PC-9 (cell line): ENCODE measurements around the gene DR1. TPM values are rescaled to one million over a fixed set of nuclear protein-coding genes. Genes with fewer than 3 reads are reported as not detected.

Experiments
- BruUV-seq: library from RNA; stranded (reverse); fragments of 400-500 nt; replicated peaks from 2 replicates; lab custom pipeline; 2021; lab: Mats Ljungman, UMichigan
- CTCF ChIA-PET: fragments of 300-600 bp; sonication (Branson Sonifier 250); formaldehyde crosslinking; loops from one replicate; lab custom pipeline; 2022; ENCODE audit warnings: antibody characterized with exemption; lab: Charles Lee
- POLR2A ChIA-PET: fragments of 300-600 bp; sonication (Branson Sonifier 250); formaldehyde crosslinking; loops from one replicate; lab custom pipeline; 2022; ENCODE audit warnings: antibody characterized with exemption; ENCODE audit not compliant: unreplicated experiment; lab: Charles Lee
- DNase-seq, 2 experiments: peaks; one replicate each; pipeline versions ENCODE4 v3.0.0 to v3.0.0-alpha.2; 2015 to 2022; ENCODE audit warnings: mixed read lengths in 1 of 2
- H2AFZ ChIP-seq: fragments of 200-600 bp; sonication (generic); 2 replicates; pipeline ENCODE4 v1.8.1; 2017; ENCODE audit warnings: antibody characterized with exemption
- H3F3A ChIP-seq: fragments of 200-600 bp; sonication (generic); 2 replicates; pipeline ENCODE4 v1.8.1; 2017; ENCODE audit warnings: antibody characterized with exemption, mild to moderate bottlenecking, low read depth; ENCODE audit not compliant: insufficient read depth
- H3K27ac ChIP-seq: fragments of 200-600 bp; sonication (generic); 2 replicates; pipeline ENCODE4 v1.6.1; 2016; ENCODE audit warnings: mixed run types
- H3K27me3 ChIP-seq: fragments of 200-600 bp; sonication (generic); 2 replicates; pipeline ENCODE4 v1.6.1; 2016; ENCODE audit warnings: low read depth, mixed run types; ENCODE audit not compliant: insufficient read depth
- H3K36me3 ChIP-seq: fragments of 200-600 bp; sonication (generic); 2 replicates; pipeline ENCODE4 v1.6.1; 2016; ENCODE audit warnings: low read depth, mixed run types
- H3K4me1 ChIP-seq: fragments of 200-600 bp; sonication (generic); replicated peaks from 2 replicates; pipeline ENCODE4 v1.6.1; 2016; ENCODE audit warnings: mixed run types; ENCODE audit not compliant: insufficient read depth
- H3K4me2 ChIP-seq: fragments of 200-600 bp; sonication (generic); 2 replicates; pipeline ENCODE4 v1.6.1; 2017; ENCODE audit warnings: mixed run types
- H3K4me3 ChIP-seq: fragments of 200-600 bp; sonication (generic); 2 replicates; pipeline ENCODE4 v1.6.1; 2016; ENCODE audit warnings: mixed run types
- H3K79me2 ChIP-seq: fragments of 200-600 bp; sonication (generic); 2 replicates; pipeline ENCODE4 v1.6.1; 2017; ENCODE audit warnings: low read depth, mixed run types
- H3K9me2 ChIP-seq: fragments of 200-600 bp; sonication (generic); 2 replicates; pipeline ENCODE4 v1.8.1; 2017; ENCODE audit warnings: mild to moderate bottlenecking; ENCODE audit not compliant: insufficient read depth
- H3K9me3 ChIP-seq: fragments of 200-600 bp; sonication (generic); 2 replicates; pipeline ENCODE4 v1.8.1; 2016; ENCODE audit warnings: low read depth; ENCODE audit not compliant: insufficient read depth
- H4K20me1 ChIP-seq: fragments of 200-600 bp; sonication (generic); 2 replicates; pipeline ENCODE4 v1.8.1; 2017; ENCODE audit not compliant: insufficient read depth
- EZH2 ChIP-seq: fragments of 200-600 bp; sonication (generic); IDR thresholded peaks from 2 replicates; pipeline ENCODE4 v1.8.0; 2017; ENCODE audit warnings: antibody characterized with exemption, low read depth
- intact Hi-C: fragments of 100-400 bp; cut with micrococcal nuclease; formaldehyde crosslinking; loops from one replicate; pipeline ENCODE4 v1.10.0; 2022; ENCODE audit not compliant: unreplicated experiment
- total RNA-seq: library from RNA; stranded (reverse); gene quantifications from 2 replicates; pipeline ENCODE4 v1.2.3, GENCODE V29; 2021
- TF ChIP-seq, protein P1 (sequence below): fragments of 200-600 bp; sonication (generic); conservative IDR thresholded peaks from 2 replicates; pipeline ENCODE4 v1.6.1; 2017; ENCODE audit warnings: mixed run types, antibody characterized with exemption, mild to moderate bottlenecking, moderate library complexity

Gene DR1
- total RNA-seq, 1 experiment from 2014 or later: 37.8 TPM

- Histone ChIP-seq H3K9me2 (no peaks in the 10 kb centered on the region), H3K79me2 (no peaks in the 10 kb centered on the region), H3K27ac (no peak overlapping the region), H4K20me1 (no peaks in the 10 kb centered on the region), H2AFZ (no peak overlapping the region), H3K4me3 (no peak overlapping the region), H3K36me3 (no peaks in the 10 kb centered on the region), H3F3A (0 out of 2 replicates have a peak, but pooled peaks cover 4% of the 10 kb centered on the region), H3K4me2 (no peak overlapping the region), H3K9me3 (no peaks in the 10 kb centered on the region), H3K4me1 (no peaks in the 10 kb centered on the region), H3K27me3 (no peaks in the 10 kb centered on the region)
- BruUV-seq: no TSS peak
- CTCF ChIA-PET: no interaction called here
- DNase-seq: no peak
- TF ChIP-seq, protein P1, sequence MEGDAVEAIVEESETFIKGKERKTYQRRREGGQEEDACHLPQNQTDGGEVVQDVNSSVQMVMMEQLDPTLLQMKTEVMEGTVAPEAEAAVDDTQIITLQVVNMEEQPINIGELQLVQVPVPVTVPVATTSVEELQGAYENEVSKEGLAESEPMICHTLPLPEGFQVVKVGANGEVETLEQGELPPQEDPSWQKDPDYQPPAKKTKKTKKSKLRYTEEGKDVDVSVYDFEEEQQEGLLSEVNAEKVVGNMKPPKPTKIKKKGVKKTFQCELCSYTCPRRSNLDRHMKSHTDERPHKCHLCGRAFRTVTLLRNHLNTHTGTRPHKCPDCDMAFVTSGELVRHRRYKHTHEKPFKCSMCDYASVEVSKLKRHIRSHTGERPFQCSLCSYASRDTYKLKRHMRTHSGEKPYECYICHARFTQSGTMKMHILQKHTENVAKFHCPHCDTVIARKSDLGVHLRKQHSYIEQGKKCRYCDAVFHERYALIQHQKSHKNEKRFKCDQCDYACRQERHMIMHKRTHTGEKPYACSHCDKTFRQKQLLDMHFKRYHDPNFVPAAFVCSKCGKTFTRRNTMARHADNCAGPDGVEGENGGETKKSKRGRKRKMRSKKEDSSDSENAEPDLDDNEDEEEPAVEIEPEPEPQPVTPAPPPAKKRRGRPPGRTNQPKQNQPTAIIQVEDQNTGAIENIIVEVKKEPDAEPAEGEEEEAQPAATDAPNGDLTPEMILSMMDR: no peak
- no peak for TF ChIP-seq EZH2
- POLR2A ChIA-PET: no interaction called here
- intact Hi-C loops: no loop called here
Measured at GRCh38 chr1:93414749-93415148, 69.0 kb downstream of the DR1 start.

DNA sequence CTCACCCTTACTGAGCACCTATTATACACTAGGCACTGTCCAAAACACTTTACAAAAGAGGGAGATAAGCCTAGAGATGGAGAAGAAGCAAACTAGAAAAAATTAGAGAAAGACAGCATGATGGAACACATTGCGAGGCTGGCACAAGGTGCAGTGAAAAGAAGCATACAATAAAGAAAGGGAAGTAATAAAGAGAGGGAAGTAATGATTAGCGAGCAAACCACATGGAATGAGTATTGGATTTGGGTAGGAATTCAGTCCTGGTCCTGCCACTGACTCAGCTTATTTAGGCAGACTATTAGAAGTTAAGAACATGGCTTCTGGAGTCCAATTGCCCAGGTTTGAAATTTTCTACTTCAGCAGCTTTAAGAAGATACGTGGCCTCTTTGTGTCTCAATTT lies 69.6 kb downstream of the DR1 start:
- no peak for TF ChIP-seq EZH2
- Histone ChIP-seq H3K4me2 (no peak overlapping the region), H3K9me2 (no peaks in the 10 kb centered on the region), H3K27me3 (no peaks in the 10 kb centered on the region), H3F3A (0 out of 2 replicates have a peak, but pooled peaks cover 4% of the 10 kb centered on the region), H4K20me1 (no peaks in the 10 kb centered on the region), H2AFZ (no peak overlapping the region), H3K36me3 (no peaks in the 10 kb centered on the region), H3K4me3 (no peak overlapping the region), H3K27ac (no peak overlapping the region), H3K79me2 (no peaks in the 10 kb centered on the region), H3K4me1 (no peaks in the 10 kb centered on the region), H3K9me3 (no peaks in the 10 kb centered on the region)
- POLR2A ChIA-PET: no interaction called here
- no peak for DNase-seq
- CTCF ChIA-PET: no interaction called here
- intact Hi-C loops: no loop called here
- BruUV-seq: no TSS peak

- no peaks in the 10 kb centered on the region for H4K20me1 ChIP-seq
- intact Hi-C loops: no loop called here
- no TSS peak for BruUV-seq
- no peaks in the 10 kb centered on the region for H3K9me3 ChIP-seq
- no peak overlapping the region for H3K27ac ChIP-seq
- TF ChIP-seq, protein P1: no peak
- TF ChIP-seq EZH2: no peak
- ChIA-PET CTCF (no interaction called here), POLR2A (no interaction called here)
- H3K4me2 ChIP-seq: no peak overlapping the region
- DNase-seq: no peak
- H2AFZ ChIP-seq: no peak overlapping the region
- no peaks in the 10 kb centered on the region for H3K36me3 ChIP-seq
- no peaks in the 10 kb centered on the region for H3K9me2 ChIP-seq
- no peak overlapping the region for H3K4me3 ChIP-seq
- H3K27me3 ChIP-seq: no peaks in the 10 kb centered on the region
- no peaks in the 10 kb centered on the region for H3K4me1 ChIP-seq
- H3K79me2 ChIP-seq: no peaks in the 10 kb centered on the region
- 0 out of 2 replicates have a peak, but pooled peaks cover 4% of the 10 kb centered on the region for H3F3A ChIP-seq
Measured at GRCh38 chr1:93416183-93416582, 70.5 kb downstream of the DR1 start.

Other genes starting within 250 kb of the DR1 start
- 45.6 and 51.0 TPM in 2 replicates for gene TMED5, start 165.5 kb upstream of the DR1 start, total RNA-seq
- 14.1 and 15.4 TPM in 2 replicates for gene CCDC18, start 165.2 kb upstream of the DR1 start, total RNA-seq
- 34.1 and 34.3 TPM in 2 replicates for gene FNBP1L, start 102.2 kb downstream of the DR1 start, total RNA-seq